OCI-LY1 (cell line): ENCODE data around the gene GOLGA3.

ENCODE experiments used
- H2AFZ ChIP-seq: fragments of 200-600 bp; sonication (generic), shearing (Covaris generic); 2 replicates; pipeline ENCODE4 v1.6.0; 2014; ENCODE audit warnings: antibody characterized with exemption, mild to moderate bottlenecking, low read length
- H3F3A ChIP-seq: fragments of 200-600 bp; sonication (generic), shearing (Covaris generic); 2 replicates; pipeline ENCODE4 v1.6.0; 2014; ENCODE audit warnings: mild to moderate bottlenecking, antibody characterized with exemption, low read length, moderate library complexity; ENCODE audit not compliant: insufficient read depth
- H3K27ac ChIP-seq: fragments of 200-600 bp; sonication (generic); 2 replicates; pipeline ENCODE4 v1.5.1; 2014; ENCODE audit warnings: low read length, mixed run types, mild to moderate bottlenecking, low read depth; ENCODE audit not compliant: poor library complexity, severe bottlenecking
- H3K27me3 ChIP-seq: fragments of 200-600 bp; sonication (generic); 2 replicates; pipeline ENCODE4 v1.6.0; 2014; ENCODE audit warnings: antibody characterized with exemption, mild to moderate bottlenecking, low read length, moderate library complexity; ENCODE audit not compliant: insufficient read depth
- H3K36me3 ChIP-seq: fragments of 200-600 bp; sonication (generic); 2 replicates; pipeline ENCODE4 v1.6.1; 2014; ENCODE audit warnings: mild to moderate bottlenecking, antibody characterized with exemption, low read length, moderate library complexity, mixed read lengths; ENCODE audit not compliant: insufficient read depth
- H3K4me1 ChIP-seq: fragments of 200-600 bp; sonication (generic); 2 replicates; pipeline ENCODE4 v1.5.1; 2014; ENCODE audit warnings: mild to moderate bottlenecking, low read length, moderate library complexity; ENCODE audit not compliant: insufficient read depth, severe bottlenecking
- H3K4me2 ChIP-seq: fragments of 200-600 bp; sonication (generic), shearing (Covaris generic); 2 replicates; pipeline ENCODE4 v1.6.1; 2014; ENCODE audit warnings: low read length
- H3K4me3 ChIP-seq: fragments of 200-600 bp; sonication (generic); 2 replicates; pipeline ENCODE4 v1.5.1; 2014; ENCODE audit warnings: low read length, low read depth, mild to moderate bottlenecking, mixed read lengths; ENCODE audit not compliant: poor library complexity, severe bottlenecking
- H3K79me2 ChIP-seq: fragments of 200-600 bp; shearing (Covaris generic); 2 replicates; pipeline ENCODE4 v1.6.1; 2016; ENCODE audit warnings: mixed run types, low read length, mixed read lengths; ENCODE audit not compliant: insufficient read depth
- H3K9ac ChIP-seq: fragments of 200-600 bp; sonication (generic), shearing (Covaris generic); 2 replicates; pipeline ENCODE4 v1.6.1; 2014; ENCODE audit warnings: mild to moderate bottlenecking, low read length, mixed read lengths
- H3K9me2 ChIP-seq: fragments of 200-600 bp; sonication (generic), shearing (Covaris generic); 2 replicates; pipeline ENCODE4 v1.6.1; 2014; ENCODE audit warnings: low read depth, mild to moderate bottlenecking, low read length, mixed read lengths
- H3K9me3 ChIP-seq: fragments of 200-600 bp; shearing (Covaris generic); 2 replicates; pipeline ENCODE4 v1.6.1; 2014; ENCODE audit warnings: low read length, mixed read lengths
- H4K20me1 ChIP-seq: fragments of 200-600 bp; sonication (generic), shearing (Covaris generic); 2 replicates; pipeline ENCODE4 v1.6.0; 2016; ENCODE audit warnings: mild to moderate bottlenecking, low read length; ENCODE audit not compliant: insufficient read depth
- CTCF ChIP-seq: fragments of 200-600 bp; sonication (generic), shearing (Covaris generic); IDR thresholded peaks from 2 replicates; pipeline ENCODE4 v1.5.1; 2017; ENCODE audit warnings: mild to moderate bottlenecking, antibody characterized with exemption, low read length, moderate library complexity, mixed read lengths
- EZH2 ChIP-seq: fragments of 200-600 bp; sonication (generic), shearing (Covaris generic); IDR thresholded peaks from 2 replicates; pipeline ENCODE4 v1.8.0; 2017; ENCODE audit warnings: borderline replicate concordance, mixed run types, mild to moderate bottlenecking, antibody characterized with exemption, low read length, moderate library complexity, mixed read lengths

The GOLGA3 gene

DNA sequence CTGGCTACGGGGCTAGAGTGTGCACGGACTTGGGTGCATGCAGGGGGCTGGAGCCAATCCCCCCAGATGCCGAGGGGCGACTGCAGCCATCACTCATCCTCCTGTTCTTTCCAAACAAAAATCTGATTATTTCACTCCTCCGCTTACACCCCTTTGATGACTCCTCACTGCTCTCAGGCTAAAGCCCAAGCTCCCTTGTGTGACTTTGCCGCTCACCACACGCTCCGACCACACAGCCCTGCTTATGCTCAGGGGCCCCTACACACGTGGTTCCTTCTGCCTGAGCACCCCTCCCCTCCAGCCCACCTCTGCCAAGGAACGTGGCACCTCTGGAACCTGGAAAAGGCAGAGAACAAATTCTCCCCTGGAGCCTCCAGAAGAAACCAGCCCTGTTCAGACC lies 45.1 kb upstream of the GOLGA3 start:
- no peak overlapping the region for H3K4me2 ChIP-seq

GRCh38 chr12:132872975-132873421 lies 44.3 kb upstream of the GOLGA3 start:
- H3F3A ChIP-seq = 0 out of 2 replicates have a peak, but pooled peaks cover 4% of the 10 kb centered on the region
- H4K20me1 ChIP-seq = no peaks in the 10 kb centered on the region
- no peaks in the 10 kb centered on the region for H3K79me2 ChIP-seq
- no peak overlapping the region for H3K4me2 ChIP-seq
- no peaks in the 10 kb centered on the region for H3K9me2 ChIP-seq
- H3K4me1 ChIP-seq = no peaks in the 10 kb centered on the region
- H3K27me3 ChIP-seq = no peaks in the 10 kb centered on the region
- H3K9ac ChIP-seq = no peak overlapping the region
- peaks cover 89% of the 10 kb centered on the region for H3K36me3 ChIP-seq
- no peak for TF ChIP-seq EZH2
- TF ChIP-seq CTCF = no peak
- H3K27ac ChIP-seq = no peak overlapping the region
- no peak overlapping the region for H3K4me3 ChIP-seq
- no peaks in the 10 kb centered on the region for H3K9me3 ChIP-seq
- H2AFZ ChIP-seq = no peak overlapping the region

More for the DNA sequence above, 45.1 kb upstream of the GOLGA3 start:
- Histone ChIP-seq H3K79me2 (no peaks in the 10 kb centered on the region), H3K27ac (no peak overlapping the region), H3K36me3 (peaks cover 90% of the 10 kb centered on the region), H3K9ac (no peak overlapping the region), H4K20me1 (no peaks in the 10 kb centered on the region), H3K9me2 (no peaks in the 10 kb centered on the region), H3K9me3 (no peaks in the 10 kb centered on the region), H2AFZ (no peak overlapping the region), H3K27me3 (no peaks in the 10 kb centered on the region), H3F3A (0 out of 2 replicates have a peak, but pooled peaks cover 4% of the 10 kb centered on the region), H3K4me3 (no peak overlapping the region), H3K4me1 (no peaks in the 10 kb centered on the region)
- TF ChIP-seq CTCF (no peak), EZH2 (no peak)

- H3F3A ChIP-seq = 0 out of 2 replicates have a peak, but pooled peaks cover 4% of the 10 kb centered on the region
- H3K9me2 ChIP-seq = no peaks in the 10 kb centered on the region
- no peaks in the 10 kb centered on the region for H3K79me2 ChIP-seq
- no peak for TF ChIP-seq EZH2
- no peak for TF ChIP-seq CTCF
- no peak overlapping the region for H3K27ac ChIP-seq
- no peak overlapping the region for H2AFZ ChIP-seq
- no peak overlapping the region for H3K4me2 ChIP-seq
- no peak overlapping the region for H3K4me3 ChIP-seq
- no peaks in the 10 kb centered on the region for H3K4me1 ChIP-seq
- H3K36me3 ChIP-seq = peaks cover 89% of the 10 kb centered on the region
- H4K20me1 ChIP-seq = no peaks in the 10 kb centered on the region
- no peaks in the 10 kb centered on the region for H3K27me3 ChIP-seq
- no peaks in the 10 kb centered on the region for H3K9me3 ChIP-seq
- no peak overlapping the region for H3K9ac ChIP-seq
These were observed 43.6 kb upstream of the GOLGA3 start for GRCh38 chr12:132872073-132872855.
